Jurkat, Clone E6-1 (cell line): Measurements from ENCODE around the gene COL1A2. TPM values are rescaled to one million over a fixed set of nuclear protein-coding genes. Genes with fewer than 3 reads are reported as not detected.

Experiments
- DNase-seq: peaks from one replicate; pipeline ENCODE4 v3.0.0-alpha.2; 2011; ENCODE audit warnings: low read depth, low spot score
- H3K4me3 ChIP-seq: 2 replicates; pipeline ENCODE4 v1.5.1; 2011; ENCODE audit warnings: mild to moderate bottlenecking, low read length, control low read depth, moderate library complexity
- polyA plus RNA-seq: library from polyadenylated mRNA; unstranded; fragments of >200 nt; gene quantifications from one replicate; pipeline ENCODE4 v1.2.1, GENCODE V29; 2012; ENCODE audit warnings: missing spikeins; ENCODE audit not compliant: insufficient read length, insufficient read depth

COL1A2 gene
- not detected for polyA plus RNA-seq

- DNase-seq, result no peak
- H3K4me3 ChIP-seq, result no peak within 1 kb of the TSS
Observed at GRCh38 chr7:94394437-94395140, at the start of gene COL1A2. Gene COL1A2, plus strand, starts transcription at chr7:94394895. Its CDS starts 137 bp downstream, at chr7:94395032.

GRCh38 chr7:94345907-94346306, 48.8 kb upstream of the COL1A2 start:
- no peak for DNase-seq
- H3K4me3 ChIP-seq, result no peak overlapping the region

- no peak for DNase-seq
- H3K4me3 ChIP-seq, result no peak overlapping the region
Observed at GRCh38 chr7:94348142-94348541, 46.6 kb upstream of the COL1A2 start.

GRCh38 chr7:94350734-94351133, 44.0 kb upstream of the COL1A2 start:
- H3K4me3 ChIP-seq, result no peak overlapping the region
- DNase-seq, result no peak

- H3K4me3 ChIP-seq, result no peak overlapping the region
- no peak for DNase-seq
Observed at GRCh38 chr7:94351703-94352102, 43.0 kb upstream of the COL1A2 start.

- H3K4me3 ChIP-seq, result no peak overlapping the region
- no peak for DNase-seq
Observed at GRCh38 chr7:94352887-94353286, 41.8 kb upstream of the COL1A2 start.

- no peak for DNase-seq
- H3K4me3 ChIP-seq, result no peak overlapping the region
Observed at GRCh38 chr7:94354953-94355352, 39.7 kb upstream of the COL1A2 start.

- no peak overlapping the region for H3K4me3 ChIP-seq
- no peak for DNase-seq
Observed at GRCh38 chr7:94355454-94355853, 39.2 kb upstream of the COL1A2 start.

- DNase-seq, result no peak
- no peak overlapping the region for H3K4me3 ChIP-seq
Observed at GRCh38 chr7:94357076-94357475, 37.6 kb upstream of the COL1A2 start.

- DNase-seq, result no peak
- no peak overlapping the region for H3K4me3 ChIP-seq
Observed at GRCh38 chr7:94360926-94361325, 33.8 kb upstream of the COL1A2 start.

GRCh38 chr7:94362276-94362675, 32.4 kb upstream of the COL1A2 start:
- H3K4me3 ChIP-seq, result no peak overlapping the region
- DNase-seq, result no peak

- H3K4me3 ChIP-seq, result no peak overlapping the region
- no peak for DNase-seq
Observed at GRCh38 chr7:94364816-94365215, 29.9 kb upstream of the COL1A2 start.

GRCh38 chr7:94366163-94366562, 28.5 kb upstream of the COL1A2 start:
- DNase-seq, result no peak
- H3K4me3 ChIP-seq, result no peak overlapping the region

GRCh38 chr7:94366832-94367231, 27.9 kb upstream of the COL1A2 start:
- peak; percentile 53 for DNase-seq

GRCh38 chr7:94367949-94368348, 26.7 kb upstream of the COL1A2 start:
- no peak for DNase-seq
- H3K4me3 ChIP-seq, result no peak overlapping the region

More at GRCh38 chr7:94366832-94367231, 27.9 kb upstream of the COL1A2 start:
- H3K4me3 ChIP-seq, result no peak overlapping the region

GRCh38 chr7:94368371-94368791, 26.3 kb upstream of the COL1A2 start:
- H3K4me3 ChIP-seq, result no peak overlapping the region
- DNase-seq, result no peak

GRCh38 chr7:94374231-94374630, 20.5 kb upstream of the COL1A2 start:
- H3K4me3 ChIP-seq, result no peak overlapping the region

GRCh38 chr7:94374721-94375566, 19.8 kb upstream of the COL1A2 start:
- no peak overlapping the region for H3K4me3 ChIP-seq
- no peak for DNase-seq

More at GRCh38 chr7:94374231-94374630, 20.5 kb upstream of the COL1A2 start:
- no peak for DNase-seq

- no peak overlapping the region for H3K4me3 ChIP-seq
Observed at GRCh38 chr7:94375691-94376090, 19.0 kb upstream of the COL1A2 start.

GRCh38 chr7:94376281-94376680, 18.4 kb upstream of the COL1A2 start:
- no peak overlapping the region for H3K4me3 ChIP-seq
- no peak for DNase-seq

More at GRCh38 chr7:94375691-94376090, 19.0 kb upstream of the COL1A2 start:
- DNase-seq, result peak; percentile 35
